Measurements from ENCODE around the gene SRSF8.
"Not testable (repeated sequence)": the region's sequence is repeated elsewhere in the genome, so short reads cannot be mapped to it uniquely, and the experiment has no call there.

Gene SRSF8

GRCh38 chr11:95100856-95101507 is 34.3 kb downstream of the SRSF8 start:
- H3K4me3 ChIP-seq (ENCODE audit: low read depth, low read length): no peak overlapping the region
- no peaks in the 10 kb centered on the region for H3K4me1 ChIP-seq (ENCODE audit: control insufficient read depth, insufficient read depth, low read length)
- no peaks in the 10 kb centered on the region for H3K9me3 ChIP-seq (ENCODE audit: control insufficient read depth, insufficient read depth, low read length)
- no peaks in the 10 kb centered on the region for H3K36me3 ChIP-seq (ENCODE audit: control insufficient read depth, insufficient read depth, low read length)
- H3K27me3 ChIP-seq (ENCODE audit: control insufficient read depth, insufficient read depth, low read length): peaks cover 3% of the 10 kb centered on the region
- no peak overlapping the region for H3K9ac ChIP-seq (ENCODE audit: low read depth, low read length)

GRCh38 chr11:95101935-95102334 is 35.2 kb downstream of the SRSF8 start:
- H3K36me3 ChIP-seq (ENCODE audit: control insufficient read depth, insufficient read depth, low read length): no peaks in the 10 kb centered on the region
- H3K4me1 ChIP-seq (ENCODE audit: control insufficient read depth, insufficient read depth, low read length): no peaks in the 10 kb centered on the region
- no peaks in the 10 kb centered on the region for H3K9me3 ChIP-seq (ENCODE audit: control insufficient read depth, insufficient read depth, low read length)

GRCh38 chr11:95102733-95103132 is 36.0 kb downstream of the SRSF8 start:
- H3K9ac ChIP-seq (ENCODE audit: low read depth, low read length): no peak overlapping the region
- no peaks in the 10 kb centered on the region for H3K4me1 ChIP-seq (ENCODE audit: control insufficient read depth, insufficient read depth, low read length)
- no peaks in the 10 kb centered on the region for H3K9me3 ChIP-seq (ENCODE audit: control insufficient read depth, insufficient read depth, low read length)
- peaks cover 3% of the 10 kb centered on the region for H3K27me3 ChIP-seq (ENCODE audit: control insufficient read depth, insufficient read depth, low read length)
- H3K36me3 ChIP-seq (ENCODE audit: control insufficient read depth, insufficient read depth, low read length): no peaks in the 10 kb centered on the region
- H3K4me3 ChIP-seq (ENCODE audit: low read depth, low read length): no peak overlapping the region

More at GRCh38 chr11:95101935-95102334, 35.2 kb downstream of the SRSF8 start:
- Histone ChIP-seq H3K27me3 (ENCODE audit: control insufficient read depth, insufficient read depth, low read length) (peaks cover 3% of the 10 kb centered on the region), H3K9ac (ENCODE audit: low read depth, low read length) (no peak overlapping the region), H3K4me3 (ENCODE audit: low read depth, low read length) (no peak overlapping the region)

GRCh38 chr11:95103701-95104100 is 37.0 kb downstream of the SRSF8 start:
- no peaks in the 10 kb centered on the region for H3K9me3 ChIP-seq (ENCODE audit: control insufficient read depth, insufficient read depth, low read length)
- no peaks in the 10 kb centered on the region for H3K36me3 ChIP-seq (ENCODE audit: control insufficient read depth, insufficient read depth, low read length)
- H3K4me3 ChIP-seq (ENCODE audit: low read depth, low read length): no peak overlapping the region
- no peak overlapping the region for H3K9ac ChIP-seq (ENCODE audit: low read depth, low read length)
- peaks cover 5% of the 10 kb centered on the region for H3K4me1 ChIP-seq (ENCODE audit: control insufficient read depth, insufficient read depth, low read length)
- peaks cover 3% of the 10 kb centered on the region for H3K27me3 ChIP-seq (ENCODE audit: control insufficient read depth, insufficient read depth, low read length)

- H3K4me1 ChIP-seq (ENCODE audit: control insufficient read depth, insufficient read depth, low read length): peaks cover 5% of the 10 kb centered on the region
- H3K27me3 ChIP-seq (ENCODE audit: control insufficient read depth, insufficient read depth, low read length): peaks cover 3% of the 10 kb centered on the region
- no peak overlapping the region for H3K4me3 ChIP-seq (ENCODE audit: low read depth, low read length)
- no peaks in the 10 kb centered on the region for H3K9me3 ChIP-seq (ENCODE audit: control insufficient read depth, insufficient read depth, low read length)
- no peak overlapping the region for H3K9ac ChIP-seq (ENCODE audit: low read depth, low read length)
- no peaks in the 10 kb centered on the region for H3K36me3 ChIP-seq (ENCODE audit: control insufficient read depth, insufficient read depth, low read length)
These were observed 37.6 kb downstream of the SRSF8 start for GRCh38 chr11:95104121-95104830.

GRCh38 chr11:95104856-95105255 is 38.1 kb downstream of the SRSF8 start:
- Histone ChIP-seq H3K4me1 (ENCODE audit: control insufficient read depth, insufficient read depth, low read length) (peaks cover 5% of the 10 kb centered on the region), H3K9me3 (ENCODE audit: control insufficient read depth, insufficient read depth, low read length) (no peaks in the 10 kb centered on the region), H3K4me3 (ENCODE audit: low read depth, low read length) (no peak overlapping the region), H3K27me3 (ENCODE audit: control insufficient read depth, insufficient read depth, low read length) (peaks cover 3% of the 10 kb centered on the region), H3K9ac (ENCODE audit: low read depth, low read length) (no peak overlapping the region), H3K36me3 (ENCODE audit: control insufficient read depth, insufficient read depth, low read length) (no peaks in the 10 kb centered on the region)

- no peaks in the 10 kb centered on the region for H3K36me3 ChIP-seq (ENCODE audit: control insufficient read depth, insufficient read depth, low read length)
- peaks cover 3% of the 10 kb centered on the region for H3K27me3 ChIP-seq (ENCODE audit: control insufficient read depth, insufficient read depth, low read length)
- peaks cover 5% of the 10 kb centered on the region for H3K4me1 ChIP-seq (ENCODE audit: control insufficient read depth, insufficient read depth, low read length)
- H3K4me3 ChIP-seq (ENCODE audit: low read depth, low read length): no peak overlapping the region
- H3K9ac ChIP-seq (ENCODE audit: low read depth, low read length): no peak overlapping the region
- H3K9me3 ChIP-seq (ENCODE audit: control insufficient read depth, insufficient read depth, low read length): no peaks in the 10 kb centered on the region
These were observed 41.5 kb downstream of the SRSF8 start for GRCh38 chr11:95108159-95108611.

- Histone ChIP-seq H3K4me3 (ENCODE audit: low read depth, low read length) (no peak overlapping the region), H3K9me3 (ENCODE audit: control insufficient read depth, insufficient read depth, low read length) (no peaks in the 10 kb centered on the region), H3K36me3 (ENCODE audit: control insufficient read depth, insufficient read depth, low read length) (no peaks in the 10 kb centered on the region), H3K4me1 (ENCODE audit: control insufficient read depth, insufficient read depth, low read length) (peaks cover 5% of the 10 kb centered on the region), H3K27me3 (ENCODE audit: control insufficient read depth, insufficient read depth, low read length) (no peaks in the 10 kb centered on the region), H3K9ac (ENCODE audit: low read depth, low read length) (no peak overlapping the region)
These were observed 42.2 kb downstream of the SRSF8 start for GRCh38 chr11:95108671-95109551.

- H3K36me3 ChIP-seq (ENCODE audit: control insufficient read depth, insufficient read depth, low read length): not testable (repeated sequence)
These were observed 44.8 kb downstream of the SRSF8 start for GRCh38 chr11:95111471-95111870.

GRCh38 chr11:95111923-95112540 is 45.3 kb downstream of the SRSF8 start:
- peaks cover 5% of the 10 kb centered on the region for H3K4me1 ChIP-seq (ENCODE audit: control insufficient read depth, insufficient read depth, low read length)
- H3K36me3 ChIP-seq (ENCODE audit: control insufficient read depth, insufficient read depth, low read length): no peaks in the 10 kb centered on the region
- H3K27me3 ChIP-seq (ENCODE audit: control insufficient read depth, insufficient read depth, low read length): no peaks in the 10 kb centered on the region
- no peak overlapping the region for H3K9ac ChIP-seq (ENCODE audit: low read depth, low read length)
- H3K4me3 ChIP-seq (ENCODE audit: low read depth, low read length): no peak overlapping the region
- H3K9me3 ChIP-seq (ENCODE audit: control insufficient read depth, insufficient read depth, low read length): no peaks in the 10 kb centered on the region

More at GRCh38 chr11:95111471-95111870, 44.8 kb downstream of the SRSF8 start:
- not testable (repeated sequence) for H3K4me3 ChIP-seq (ENCODE audit: low read depth, low read length); H3K27me3 ChIP-seq (ENCODE audit: control insufficient read depth, insufficient read depth, low read length); H3K9ac ChIP-seq (ENCODE audit: low read depth, low read length); H3K4me1 ChIP-seq (ENCODE audit: control insufficient read depth, insufficient read depth, low read length); H3K9me3 ChIP-seq (ENCODE audit: control insufficient read depth, insufficient read depth, low read length)

GRCh38 chr11:95115597-95115996 is 48.9 kb downstream of the SRSF8 start:
- Histone ChIP-seq H3K4me3 (ENCODE audit: low read depth, low read length) (no peak overlapping the region), H3K4me1 (ENCODE audit: control insufficient read depth, insufficient read depth, low read length) (no peaks in the 10 kb centered on the region), H3K36me3 (ENCODE audit: control insufficient read depth, insufficient read depth, low read length) (no peaks in the 10 kb centered on the region), H3K9me3 (ENCODE audit: control insufficient read depth, insufficient read depth, low read length) (no peaks in the 10 kb centered on the region), H3K9ac (ENCODE audit: low read depth, low read length) (no peak overlapping the region), H3K27me3 (ENCODE audit: control insufficient read depth, insufficient read depth, low read length) (no peaks in the 10 kb centered on the region)
